Astrocyte (in vitro differentiated cells and primary cell): ENCODE results near the gene S100G.

Experiments
- EZH2 ChIP-seq: IDR thresholded peaks from 2 replicates; pipeline ENCODE4 v1.6.1; 2012; ENCODE audit warnings: mild to moderate bottlenecking, low read length, inconsistent platforms; ENCODE audit not compliant: insufficient read depth
- TF ChIP-seq, protein P1 (sequence below): IDR thresholded peaks from 2 replicates; pipeline ENCODE4 v1.5.1; 2011; ENCODE audit warnings: low read depth, mild to moderate bottlenecking, inconsistent platforms, low read length, moderate library complexity; ENCODE audit not compliant: insufficient read depth

DNA sequence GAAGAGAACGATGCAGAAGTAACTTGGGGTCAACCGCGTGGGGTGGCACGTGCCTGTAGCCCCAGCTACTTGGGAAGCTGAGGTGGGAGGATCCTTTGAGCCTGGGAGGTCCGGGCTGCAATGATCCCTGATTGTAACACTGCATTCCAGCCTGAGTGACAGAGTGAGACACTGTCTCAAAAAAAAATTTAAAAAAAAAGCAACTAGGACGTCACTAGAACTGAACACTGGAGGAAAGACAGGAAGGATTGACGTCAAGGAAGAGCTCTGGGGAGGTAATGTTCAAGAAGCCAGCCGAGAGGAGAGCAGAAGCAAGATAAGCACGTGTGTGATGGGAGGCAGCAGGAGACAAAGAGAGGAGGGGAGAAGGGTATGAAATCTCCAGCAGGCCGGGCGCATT is 28.7 kb downstream of the S100G start:
- TF ChIP-seq, protein P1, sequence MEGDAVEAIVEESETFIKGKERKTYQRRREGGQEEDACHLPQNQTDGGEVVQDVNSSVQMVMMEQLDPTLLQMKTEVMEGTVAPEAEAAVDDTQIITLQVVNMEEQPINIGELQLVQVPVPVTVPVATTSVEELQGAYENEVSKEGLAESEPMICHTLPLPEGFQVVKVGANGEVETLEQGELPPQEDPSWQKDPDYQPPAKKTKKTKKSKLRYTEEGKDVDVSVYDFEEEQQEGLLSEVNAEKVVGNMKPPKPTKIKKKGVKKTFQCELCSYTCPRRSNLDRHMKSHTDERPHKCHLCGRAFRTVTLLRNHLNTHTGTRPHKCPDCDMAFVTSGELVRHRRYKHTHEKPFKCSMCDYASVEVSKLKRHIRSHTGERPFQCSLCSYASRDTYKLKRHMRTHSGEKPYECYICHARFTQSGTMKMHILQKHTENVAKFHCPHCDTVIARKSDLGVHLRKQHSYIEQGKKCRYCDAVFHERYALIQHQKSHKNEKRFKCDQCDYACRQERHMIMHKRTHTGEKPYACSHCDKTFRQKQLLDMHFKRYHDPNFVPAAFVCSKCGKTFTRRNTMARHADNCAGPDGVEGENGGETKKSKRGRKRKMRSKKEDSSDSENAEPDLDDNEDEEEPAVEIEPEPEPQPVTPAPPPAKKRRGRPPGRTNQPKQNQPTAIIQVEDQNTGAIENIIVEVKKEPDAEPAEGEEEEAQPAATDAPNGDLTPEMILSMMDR = no peak
- TF ChIP-seq EZH2 = no peak
